ENCODE results near the gene RPS27. TPM values are rescaled to one million over a fixed set of nuclear protein-coding genes. Genes with fewer than 3 reads are reported as not detected.

Gene RPS27
- total RNA-seq, 1 donor from 2014 or later: 1,160 TPM

GRCh38 chr1:153968972-153969371 lies 21.6 kb upstream of the RPS27 start:
- H3K4me3 ChIP-seq (ENCODE audit: low read depth, low read length): no peak overlapping the region
- no peaks in the 10 kb centered on the region for H3K27me3 ChIP-seq (ENCODE audit: control insufficient read depth, insufficient read depth, low read length)
- DNase-seq (ENCODE audit: low read depth) (no peak), FAIRE-seq (no peak)
- TF ChIP-seq CTCF (IDR thresholded peaks at IDR 0.05; ENCODE audit: insufficient read depth, low read length, severe bottlenecking): no peak
- peaks cover 6% of the 10 kb centered on the region for H3K36me3 ChIP-seq (ENCODE audit: control insufficient read depth, insufficient read depth, low read length)

- no peak overlapping the region for H3K4me3 ChIP-seq (ENCODE audit: low read depth, low read length)
- H3K36me3 ChIP-seq (ENCODE audit: control insufficient read depth, insufficient read depth, low read length): peaks cover 12% of the 10 kb centered on the region
- DNase-seq (ENCODE audit: low read depth): no peak
- TF ChIP-seq CTCF (IDR thresholded peaks at IDR 0.05; ENCODE audit: insufficient read depth, low read length, severe bottlenecking): no peak
- no peaks in the 10 kb centered on the region for H3K27me3 ChIP-seq (ENCODE audit: control insufficient read depth, insufficient read depth, low read length)
- FAIRE-seq: no peak
Measured at GRCh38 chr1:153970346-153970745, 20.2 kb upstream of the RPS27 start.

- DNase-seq (ENCODE audit: low read depth) (no peak), FAIRE-seq (no peak)
- Histone ChIP-seq H3K36me3 (ENCODE audit: control insufficient read depth, insufficient read depth, low read length) (peaks cover 16% of the 10 kb centered on the region), H3K27me3 (ENCODE audit: control insufficient read depth, insufficient read depth, low read length) (no peaks in the 10 kb centered on the region), H3K4me3 (ENCODE audit: low read depth, low read length) (no peak overlapping the region)
- TF ChIP-seq CTCF (IDR thresholded peaks at IDR 0.05; ENCODE audit: insufficient read depth, low read length, severe bottlenecking): no peak
Measured at GRCh38 chr1:153973071-153973470, 17.5 kb upstream of the RPS27 start.

GRCh38 chr1:153973525-153973924 lies 17.0 kb upstream of the RPS27 start:
- H3K36me3 ChIP-seq (ENCODE audit: control insufficient read depth, insufficient read depth, low read length): peaks cover 16% of the 10 kb centered on the region
- no peak for FAIRE-seq
- H3K4me3 ChIP-seq (ENCODE audit: low read depth, low read length): no peak overlapping the region
- no peaks in the 10 kb centered on the region for H3K27me3 ChIP-seq (ENCODE audit: control insufficient read depth, insufficient read depth, low read length)
- no peak for DNase-seq (ENCODE audit: low read depth)
- no peak for TF ChIP-seq CTCF (IDR thresholded peaks at IDR 0.05; ENCODE audit: insufficient read depth, low read length, severe bottlenecking)

GRCh38 chr1:153976819-153977249 lies 13.7 kb upstream of the RPS27 start:
- H3K27me3 ChIP-seq (ENCODE audit: control insufficient read depth, insufficient read depth, low read length): no peaks in the 10 kb centered on the region
- no peak for FAIRE-seq
- TF ChIP-seq CTCF (IDR thresholded peaks at IDR 0.05; ENCODE audit: insufficient read depth, low read length, severe bottlenecking): no peak
- no peak for DNase-seq (ENCODE audit: low read depth)
- peak overlapping the region; percentile 76 for H3K4me3 ChIP-seq (ENCODE audit: low read depth, low read length)
- H3K36me3 ChIP-seq (ENCODE audit: control insufficient read depth, insufficient read depth, low read length): peaks cover 16% of the 10 kb centered on the region
